Neural cell (in vitro differentiated cells): Measurements from ENCODE around the gene ZBTB46. TPM values are rescaled to one million over a fixed set of nuclear protein-coding genes. Genes with fewer than 3 reads are reported as not detected.

ENCODE experiments used
- H2AFZ ChIP-seq: fragments of 200-600, 300-800 bp; sonication (generic), shearing (Covaris generic); 2 replicates; pipeline ENCODE4 v1.6.0; 2014; ENCODE audit warnings: low read depth, mild to moderate bottlenecking, antibody characterized with exemption, low read length, moderate library complexity
- H3F3A ChIP-seq: fragments of 200-600 bp; shearing (Covaris generic); 2 replicates; pipeline ENCODE4 v1.6.1; 2016; ENCODE audit warnings: mild to moderate bottlenecking, moderate library complexity, mixed read lengths, antibody characterized with exemption, low read length; ENCODE audit not compliant: insufficient read depth, poor library complexity, severe bottlenecking
- H3K27ac ChIP-seq: fragments of 200-600, 300-800 bp; sonication (generic), shearing (Covaris generic); 2 replicates; pipeline ENCODE4 v1.5.1; 2014; ENCODE audit warnings: mild to moderate bottlenecking, low read length, moderate library complexity
- H3K27me3 ChIP-seq: fragments of 300-800, 200-600 bp; sonication (generic), shearing (Covaris generic); 2 replicates; pipeline ENCODE4 v1.6.0; 2014; ENCODE audit warnings: mild to moderate bottlenecking, low read depth, low read length, moderate library complexity; ENCODE audit not compliant: insufficient read depth
- H3K36me3 ChIP-seq: fragments of 300-800, 200-600 bp; sonication (generic), shearing (Covaris generic); 2 replicates; pipeline ENCODE4 v1.5.1; 2014; ENCODE audit warnings: mild to moderate bottlenecking, antibody characterized with exemption, low read length, moderate library complexity; ENCODE audit not compliant: insufficient read depth
- H3K4me2 ChIP-seq: fragments of 300-800, 200-600 bp; sonication (generic), shearing (Covaris generic); 2 replicates; pipeline ENCODE4 v1.6.0; 2014; ENCODE audit warnings: mild to moderate bottlenecking, low read length
- H3K4me3 ChIP-seq: fragments of 300-800, 200-600 bp; sonication (generic), shearing (Covaris generic); 2 replicates; pipeline ENCODE4 v1.5.1; 2014; ENCODE audit warnings: mild to moderate bottlenecking, low read length, moderate library complexity
- H3K79me2 ChIP-seq: fragments of 200-600 bp; shearing (Covaris generic); replicated peaks from 2 replicates; pipeline ENCODE4 v1.6.0; 2014; ENCODE audit warnings: mild to moderate bottlenecking, low read length, moderate library complexity; ENCODE audit not compliant: insufficient read depth
- H3K9ac ChIP-seq: fragments of 300-800, 200-600 bp; sonication (generic), shearing (Covaris generic); 2 replicates; pipeline ENCODE4 v1.6.1; 2016; ENCODE audit warnings: mild to moderate bottlenecking, low read length, mixed read lengths
- H3K9me2 ChIP-seq: fragments of 200-600 bp; shearing (Covaris generic); 2 replicates; pipeline ENCODE4 v1.6.1; 2016; ENCODE audit warnings: mild to moderate bottlenecking, low read length, mixed read lengths; ENCODE audit not compliant: insufficient read depth
- H3K9me3 ChIP-seq: fragments of 200-600, 300-800 bp; sonication (generic), shearing (Covaris generic); 2 replicates; pipeline ENCODE4 v1.6.1; 2016; ENCODE audit warnings: mild to moderate bottlenecking, mixed run types, low read length, moderate library complexity, mixed read lengths
- H4K20me1 ChIP-seq: fragments of 200-600 bp; shearing (Covaris generic); 2 replicates; pipeline ENCODE4 v1.6.1; 2016; ENCODE audit warnings: mild to moderate bottlenecking, mixed run types; ENCODE audit not compliant: insufficient read depth
- CTCF ChIP-seq: fragments of 450-650 bp; IDR thresholded peaks from 2 replicates; pipeline ENCODE4 v1.5.1; 2014; ENCODE audit warnings: antibody characterized with exemption, mild to moderate bottlenecking, moderate library complexity; ENCODE audit not compliant: poor library complexity, severe bottlenecking
- EP300 ChIP-seq: fragments of 450-650 bp; conservative IDR thresholded peaks from 2 replicates; pipeline ENCODE4 v1.6.1; 2014; ENCODE audit warnings: antibody characterized with exemption, mild to moderate bottlenecking, moderate library complexity; ENCODE audit not compliant: poor library complexity, severe bottlenecking
- EZH2 ChIP-seq: fragments of 200-600, 300-800 bp; shearing (Covaris generic), sonication (generic); IDR thresholded peaks from 2 replicates; pipeline ENCODE4 v1.6.1; 2014; ENCODE audit warnings: antibody characterized with exemption, low read length, borderline replicate concordance, mild to moderate bottlenecking; ENCODE audit not compliant: insufficient read depth, poor library complexity, severe bottlenecking
- MXI1 ChIP-seq: fragments of 450-650 bp; conservative IDR thresholded peaks from 2 replicates; pipeline ENCODE4 v1.6.1; 2014; ENCODE audit warnings: antibody characterized with exemption, mild to moderate bottlenecking; ENCODE audit not compliant: poor library complexity, severe bottlenecking
- POLR2AphosphoS5 ChIP-seq: IDR thresholded peaks from 2 replicates; pipeline ENCODE4 v1.6.1; 2012
- RAD21 ChIP-seq: fragments of 450-650 bp; conservative IDR thresholded peaks from 2 replicates; pipeline ENCODE4 v1.6.1; 2014; ENCODE audit warnings: antibody characterized with exemption, mild to moderate bottlenecking, moderate library complexity
- REST ChIP-seq: IDR thresholded peaks from 2 replicates; pipeline ENCODE4 v1.6.1; 2012; ENCODE audit warnings: borderline replicate concordance
- SMC3 ChIP-seq: fragments of 450-650 bp; conservative IDR thresholded peaks from 2 replicates; pipeline ENCODE4 v1.6.1; 2014; ENCODE audit warnings: antibody characterized with exemption, mild to moderate bottlenecking, moderate library complexity; ENCODE audit not compliant: poor library complexity
- TAF1 ChIP-seq: IDR thresholded peaks from 2 replicates; pipeline ENCODE4 v1.6.1; 2012; ENCODE audit warnings: low read depth
- polyA plus RNA-seq: library from polyadenylated mRNA; depleted of rRNA; stranded (reverse); fragments of >200 nt; gene quantifications from 2 replicates; pipeline ENCODE4 v1.2.3, GENCODE V29; 2014

The ZBTB46 gene
- polyA plus RNA-seq, 1 donor from 2014 or later: 15.0 TPM

GRCh38 chr20:63864978-63865640, 34.0 kb upstream of the ZBTB46 start, which contains the start of gene TPD52L2:
TSS of gene TPD52L2 (plus strand) at chr20:63865270. CDS start at chr20:63865366, 96 bp downstream.
- peak within 1 kb of the TSS; percentile 99 for H3K4me3 ChIP-seq
- TF ChIP-seq MXI1 (peak; percentile 93), REST (peak; percentile 72), POLR2AphosphoS5 (peak; percentile 76), CTCF (no peak), EZH2 (no peak), EP300 (peak; percentile 24), SMC3 (peak; percentile 43), TAF1 (peak; percentile 47)
- peak within 1 kb of the TSS; percentile 86 for H3K4me2 ChIP-seq
- H3K9ac ChIP-seq: peak within 1 kb of the TSS; percentile 90
- peak within 1 kb of the TSS; percentile 85 for H3K27ac ChIP-seq
- no peaks in the 10 kb centered on the region for H3F3A ChIP-seq
- H2AFZ ChIP-seq: peak within 1 kb of the TSS; percentile 66
- H3K27me3 ChIP-seq: no peaks in the 10 kb centered on the region
- no peaks in the 10 kb centered on the region for H3K36me3 ChIP-seq
- no peaks in the 10 kb centered on the region for H3K9me2 ChIP-seq
- H4K20me1 ChIP-seq: no peaks in the 10 kb centered on the region
- H3K79me2 ChIP-seq: peaks cover 14% of the 10 kb centered on the region
- H3K9me3 ChIP-seq: no peaks in the 10 kb centered on the region

- no peaks in the 10 kb centered on the region for H4K20me1 ChIP-seq
- peak overlapping the region; percentile 99 for H3K4me3 ChIP-seq
- H3K9ac ChIP-seq: peak overlapping the region; percentile 76
- H3K27ac ChIP-seq: peak overlapping the region; percentile 75
- no peaks in the 10 kb centered on the region for H3K36me3 ChIP-seq
- TF ChIP-seq EP300 (no peak), POLR2AphosphoS5 (no peak), TAF1 (no peak), CTCF (peak; percentile 60), RAD21 (no peak), MXI1 (no peak), REST (peak; percentile 1), SMC3 (peak; percentile 57), EZH2 (no peak)
- no peaks in the 10 kb centered on the region for H3F3A ChIP-seq
- peaks cover 14% of the 10 kb centered on the region for H3K79me2 ChIP-seq
- H2AFZ ChIP-seq: peak overlapping the region; percentile 66
- H3K27me3 ChIP-seq: no peaks in the 10 kb centered on the region
- H3K9me3 ChIP-seq: no peaks in the 10 kb centered on the region
- peak overlapping the region; percentile 78 for H3K4me2 ChIP-seq
- no peaks in the 10 kb centered on the region for H3K9me2 ChIP-seq
These were observed 33.5 kb upstream of the ZBTB46 start for GRCh38 chr20:63864545-63864977.
